ENCODE results near the gene HPCAL4. TPM values are rescaled to one million over a fixed set of nuclear protein-coding genes. Genes with fewer than 3 reads are reported as not detected.

HPCAL4 gene
- total and polyA plus RNA-seq, 9 of the 15 experiments (the other 6 are each of a cell fraction or from before 2014, with no cell fraction given): 0.01 to 0.04 (median 0.04) TPM; not detected in 4

DNA sequence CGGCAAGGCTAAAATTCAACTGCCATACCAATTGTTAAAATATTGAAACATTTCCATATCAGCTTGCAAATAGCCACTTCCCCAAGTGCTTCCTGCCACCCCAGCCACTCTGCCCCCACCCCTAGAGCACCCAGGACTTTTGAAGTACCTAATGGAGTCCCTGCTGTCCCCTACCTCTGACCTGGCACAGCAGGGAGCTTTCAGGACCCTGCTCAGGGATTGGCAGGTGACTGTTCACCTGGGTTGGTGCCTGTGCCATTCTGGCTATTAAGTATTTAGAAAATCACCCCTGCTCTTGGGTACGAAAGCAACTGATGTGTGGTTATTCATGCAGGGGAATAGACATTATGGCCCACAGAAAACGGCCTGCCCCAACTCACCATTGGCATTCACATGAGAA lies 9.1 kb upstream of the HPCAL4 start:
- Histone ChIP-seq H3K27me3 (ENCODE audit: control insufficient read depth in 2 of 2, insufficient read depth in 2 of 2, low read length in 2 of 2) (peaks cover 11 to 12% of the 10 kb centered on the region in 2 experiments; a peak in 4 of 5 replicates), H3K4me3 (no peak overlapping the region), H3K9me3 (replicated peaks; ENCODE audit: control insufficient read depth, insufficient read depth, low read depth, low read length) (no peaks in the 10 kb centered on the region), H3K36me3 (ENCODE audit: control insufficient read depth, insufficient read depth, low read length) (no peaks in the 10 kb centered on the region), H3K4me2 (ENCODE audit: insufficient read depth, low read length) (no peak overlapping the region), H2AFZ (ENCODE audit: low read depth, low read length) (no peak overlapping the region), H3K9me1 (ENCODE audit: control insufficient read depth, insufficient read depth, low read length) (no peaks in the 10 kb centered on the region), H3K4me1 (replicated peaks in 1 of 2; ENCODE audit: control insufficient read depth in 2 of 2, insufficient read depth in 2 of 2, low read length in 2 of 2) (peaks cover 5 to 12% of the 10 kb centered on the region in 2 experiments; a peak in 3 of 5 replicates), H3K27ac (ENCODE audit: extremely low read depth, low read depth, low read length) (no peak overlapping the region), H3K79me2 (ENCODE audit: control insufficient read depth, insufficient read depth, low read length) (no peaks in the 10 kb centered on the region), H3K9ac (ENCODE audit: insufficient read depth in 1 of 2, low read depth in 2 of 2, low read length in 2 of 2) (no peak overlapping the region), H4K20me1 (replicated peaks; ENCODE audit: control insufficient read depth, insufficient read depth, low read length) (no peaks in the 10 kb centered on the region)
- no TSS peak for BruUV-seq (replicated peaks)
- no peak for DNase-seq (ENCODE audit: extremely low read depth in 1 of 4, low spot score in 3 of 4)
- no peak for TF ChIP-seq TEAD4 (IDR thresholded peaks at IDR 0.05; ENCODE audit: low read length)
- no peak for TF ChIP-seq TEAD4 (CRISPR knock-in tag; IDR thresholded peaks at IDR 0.05; ENCODE audit: borderline replicate concordance)
- TF ChIP-seq, protein P1, sequence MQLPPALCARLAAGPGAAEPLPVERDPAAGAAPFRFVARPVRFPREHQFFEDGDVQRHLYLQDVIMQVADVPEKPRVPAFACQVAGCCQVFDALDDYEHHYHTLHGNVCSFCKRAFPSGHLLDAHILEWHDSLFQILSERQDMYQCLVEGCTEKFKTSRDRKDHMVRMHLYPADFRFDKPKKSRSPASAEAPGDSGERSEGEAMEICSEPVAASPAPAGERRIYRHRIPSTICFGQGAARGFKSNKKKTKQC (CRISPR knock-in tag; IDR thresholded peaks at IDR 0.05): no peak
- no peak for TF ChIP-seq POLR2AphosphoS2 (IDR thresholded peaks at IDR 0.05; ENCODE audit: low read length)
- no peak for TF ChIP-seq WHSC1 (IDR thresholded peaks at IDR 0.05; ENCODE audit: low read length)
- TF ChIP-seq LEF1 (IDR thresholded peaks at IDR 0.05): no peak
- TF ChIP-seq SOX6 (IDR thresholded peaks at IDR 0.05): no peak
- no peak for TF ChIP-seq MYNN (IDR thresholded peaks at IDR 0.05)
- no peak for TF ChIP-seq MYNN (CRISPR knock-in tag; IDR thresholded peaks at IDR 0.05)
- 40% methylated on average over 3 of the region's 3 CpGs for WGBS (ENCODE audit: insufficient coverage, low coverage, missing lambda C conversion rate)
- in situ Hi-C loops (cut with MboI) (no loop called here), intact Hi-C loops (cut with micrococcal nuclease) (loop anchor here (5.0 kb wide), 1 partner anchor 272 kb away; no protein-coding TSS in a partner anchor)
- ATAC-seq: no peak
- ChIA-PET CTCF (ENCODE audit: low intra/inter-chr PET ratio) (interaction anchor here (2.6 kb wide), 1 partner anchor 99 kb away, joined by 18 read pairs; no protein-coding TSS in a partner anchor), POLR2A (interaction anchor here (4.3 kb wide), 1 partner anchor 11 kb away, joined by 25 read pairs; no protein-coding TSS in a partner anchor)
- FAIRE-seq: no peak
